IMR-90 (cell line): ENCODE results near the gene ST3GAL4. TPM values are rescaled to one million over a fixed set of nuclear protein-coding genes. Genes with fewer than 3 reads are reported as not detected.

ENCODE experiments used
- ATAC-seq: fragments of 200-7000 bp; cut with Tn5 transposase; 2 replicates; pipeline ENCODE4 v1.9.1; 2020; ENCODE audit warnings: low read depth, mild to moderate bottlenecking, moderate library complexity
- BruUV-seq: library from RNA; stranded (reverse); fragments of 400-500 nt; replicated peaks from 2 replicates; lab custom pipeline; 2021; lab: Mats Ljungman, UMichigan
- CTCF ChIA-PET: fragments of 300-600 bp; formaldehyde crosslinking; extraction: SDS; loops from one replicate; lab custom pipeline; 2021; ENCODE audit warnings: antibody characterized with exemption; lab: Yijun Ruan, JAX
- POLR2A ChIA-PET: fragments of 300-600 bp; sonication (Branson Sonifier 250); formaldehyde crosslinking; loops from one replicate; lab custom pipeline; 2022; ENCODE audit warnings: antibody characterized with exemption; ENCODE audit not compliant: unreplicated experiment; lab: Charles Lee
- DNase-seq: peaks from one replicate; pipeline ENCODE4 v3.0.0; 2013
- H2AFZ ChIP-seq: replicated peaks from 2 replicates; pipeline ENCODE3; 2013; ENCODE audit warnings: low read length, mild to moderate bottlenecking; ENCODE audit not compliant: poor library complexity
- H2AK5ac ChIP-seq: 2 replicates; pipeline ENCODE4 v1.6.1; 2013; ENCODE audit warnings: low read depth, low read length, inconsistent platforms
- H2AK9ac ChIP-seq: replicated peaks from 2 replicates; pipeline ENCODE3; 2013; ENCODE audit warnings: mild to moderate bottlenecking, low read depth, low read length, moderate library complexity; ENCODE audit not compliant: poor library complexity
- H2BK120ac ChIP-seq: 2 replicates; pipeline ENCODE4 v1.6.1; 2013; ENCODE audit warnings: low read depth, low read length, inconsistent platforms
- H2BK15ac ChIP-seq: 3 replicates; pipeline ENCODE4 v1.6.1; 2013; ENCODE audit warnings: low read depth, low read length, inconsistent platforms
- H2BK20ac ChIP-seq: 2 replicates; pipeline ENCODE4 v1.6.1; 2013; ENCODE audit warnings: low read depth, mild to moderate bottlenecking, inconsistent platforms, low read length, moderate library complexity
- H2BK5ac ChIP-seq: 2 replicates; pipeline ENCODE4 v1.6.1; 2013; ENCODE audit warnings: mild to moderate bottlenecking, low read depth, low read length, inconsistent platforms; ENCODE audit not compliant: poor library complexity, severe bottlenecking
- H3K14ac ChIP-seq: replicated peaks from 2 replicates; pipeline ENCODE4 v1.6.1; 2013; ENCODE audit warnings: low read depth, low read length, inconsistent platforms
- H3K18ac ChIP-seq: 2 replicates; pipeline ENCODE4 v1.6.1; 2013; ENCODE audit warnings: low read depth, low read length, control low read depth
- H3K23ac ChIP-seq: 2 replicates; pipeline ENCODE4 v1.6.1; 2013; ENCODE audit warnings: low read depth, low read length, inconsistent platforms
- H3K27ac ChIP-seq: 2 replicates; pipeline ENCODE4 v1.5.1; 2013; ENCODE audit warnings: mild to moderate bottlenecking, control low read depth, low read length; ENCODE audit not compliant: insufficient read depth
- H3K27me3 ChIP-seq: 2 replicates; pipeline ENCODE4 v1.6.1; 2013; ENCODE audit warnings: low read length; ENCODE audit not compliant: control insufficient read depth, insufficient read depth
- H3K36me3 ChIP-seq: 2 replicates; pipeline ENCODE4 v1.6.1; 2013; ENCODE audit warnings: low read length, mixed read lengths; ENCODE audit not compliant: control insufficient read depth, insufficient read depth
- H3K4ac ChIP-seq: 2 replicates; pipeline ENCODE4 v1.6.1; 2013; ENCODE audit warnings: low read depth, low read length, inconsistent platforms
- H3K4me1 ChIP-seq: 2 replicates; pipeline ENCODE4 v1.6.1; 2013; ENCODE audit warnings: low read length, mixed read lengths; ENCODE audit not compliant: control insufficient read depth, insufficient read depth
- H3K4me2 ChIP-seq: 2 replicates; pipeline ENCODE4 v1.6.1; 2013; ENCODE audit warnings: low read depth, mild to moderate bottlenecking, control low read depth, low read length, moderate library complexity
- H3K4me3 ChIP-seq: 2 replicates; pipeline ENCODE4 v1.5.1; 2013; ENCODE audit warnings: low read depth, mild to moderate bottlenecking, control low read depth, low read length, moderate library complexity; ENCODE audit not compliant: insufficient read depth
- H3K56ac ChIP-seq: 2 replicates; pipeline ENCODE4 v1.6.1; 2013; ENCODE audit warnings: low read length, inconsistent platforms; ENCODE audit not compliant: insufficient read depth; ENCODE audit errors: extremely low read depth
- H3K79me1 ChIP-seq, 2 experiments: 2 replicates each; pipeline ENCODE4 v1.6.1; 2013; ENCODE audit warnings: low read length in 2 of 2, inconsistent platforms in 1 of 2, low read depth in 1 of 2
- H3K9ac ChIP-seq: 2 replicates; pipeline ENCODE4 v1.6.1; 2013; ENCODE audit warnings: low read depth, low read length, control low read depth
- H3K9me1 ChIP-seq: 2 replicates; pipeline ENCODE4 v1.6.1; 2013; ENCODE audit warnings: low read length, inconsistent platforms; ENCODE audit not compliant: insufficient read depth
- H3K9me3 ChIP-seq: 2 replicates; pipeline ENCODE4 v1.6.1; 2013; ENCODE audit warnings: low read length; ENCODE audit not compliant: control insufficient read depth, insufficient read depth
- H4K20me1 ChIP-seq: 2 replicates; pipeline ENCODE4 v1.6.1; 2013; ENCODE audit warnings: low read length, inconsistent platforms; ENCODE audit not compliant: insufficient read depth
- H4K5ac ChIP-seq: 2 replicates; pipeline ENCODE4 v1.6.1; 2013; ENCODE audit warnings: mild to moderate bottlenecking, low read depth, low read length, control low read depth
- H4K8ac ChIP-seq, 2 experiments: 2 replicates each; pipeline ENCODE4 v1.6.1; 2013; ENCODE audit warnings: low read depth in 2 of 2, low read length in 2 of 2, control low read depth in 1 of 2, inconsistent platforms in 1 of 2
- H4K91ac ChIP-seq: 2 replicates; pipeline ENCODE4 v1.6.1; 2013; ENCODE audit warnings: low read depth, low read length, inconsistent platforms; ENCODE audit not compliant: insufficient read depth
- BHLHE40 ChIP-seq: fragments of 150-350 bp; IDR thresholded peaks from 2 replicates; pipeline ENCODE4 v1.6.1; 2016; ENCODE audit warnings: mild to moderate bottlenecking, low read depth, low read length
- CEBPB ChIP-seq: IDR thresholded peaks from 2 replicates; pipeline ENCODE4 v1.6.1; 2012; ENCODE audit warnings: low read depth, low read length, improper control_type of control experiment
- CHD1 ChIP-seq: IDR thresholded peaks from 2 replicates; pipeline ENCODE4 v1.6.1; 2012; ENCODE audit warnings: low read depth, low read length, improper control_type of control experiment
- CTCF ChIP-seq: conservative IDR thresholded peaks from 2 replicates; pipeline ENCODE4 v1.5.1; 2012; ENCODE audit warnings: mild to moderate bottlenecking, low read depth, low read length, improper control_type of control experiment
- FOS ChIP-seq: fragments of 150-350 bp; IDR thresholded peaks from 2 replicates; pipeline ENCODE4 v1.6.1; 2016; ENCODE audit warnings: low read depth, low read length
- MAFK ChIP-seq: IDR thresholded peaks from 2 replicates; pipeline ENCODE4 v1.6.1; 2012; ENCODE audit warnings: low read depth, low read length, improper control_type of control experiment
- MAZ ChIP-seq: IDR thresholded peaks from 2 replicates; pipeline ENCODE4 v1.6.1; 2012; ENCODE audit warnings: low read depth, mild to moderate bottlenecking, low read length, improper control_type of control experiment, moderate library complexity, borderline replicate concordance
- MXI1 ChIP-seq: IDR thresholded peaks from 2 replicates; pipeline ENCODE4 v1.6.1; 2012; ENCODE audit warnings: low read depth, mild to moderate bottlenecking, low read length, moderate library complexity, borderline replicate concordance
- POLR2A ChIP-seq: IDR thresholded peaks from 2 replicates; pipeline ENCODE4 v1.6.1; 2012; ENCODE audit warnings: mild to moderate bottlenecking, low read depth, low read length
- SMC3 ChIP-seq: fragments of 150-350 bp; IDR thresholded peaks from 2 replicates; pipeline ENCODE4 v1.6.1; 2016; ENCODE audit warnings: low read depth, mild to moderate bottlenecking, antibody characterized with exemption, low read length, moderate library complexity
- USF2 ChIP-seq: fragments of 150-350 bp; IDR thresholded peaks from 2 replicates; pipeline ENCODE4 v1.6.1; 2017; ENCODE audit warnings: mild to moderate bottlenecking, antibody characterized with exemption, low read length, low read depth
- WGBS, 2 experiments: methylation state at CpG; one replicate each; pipeline versions ENCODE4 v1.1.5 to v1.1.7; 2013; ENCODE audit warnings: missing lambda C conversion rate in 2 of 2; ENCODE audit not compliant: insufficient read length in 1 of 2; ENCODE audit errors: extremely low coverage in 2 of 2; 5-methylcytosine and 5-hydroxymethylcytosine counted together
- dilution Hi-C: fragments of 300-500 bp; cut with HindIII; formaldehyde crosslinking; loops from one replicate; pipeline ENCODE4 v1.14.3; 2018; ENCODE audit warnings: low sequenced_read_pairs; ENCODE audit not compliant: unreplicated experiment
- in situ Hi-C: fragments of 300-500 bp; cut with MboI; formaldehyde crosslinking; loops from 3 replicates; pipeline ENCODE4 v1.14.3; 2019; ENCODE audit warnings: low sequenced_read_pairs, inconsistent platforms, mixed read lengths
- intact Hi-C: fragments of 100-400 bp; cut with micrococcal nuclease; formaldehyde crosslinking; loops from 2 replicates; pipeline ENCODE4 v1.10.0; 2022
- polyA plus RNA-seq, 3 experiments: library from polyadenylated mRNA; depleted of rRNA; stranded (reverse); fragments of >200 nt; gene quantifications; 2 replicates each; pipeline ENCODE4 v1.2.3, GENCODE V29; 2012; ENCODE audit warnings: low replicate concordance in 1 of 3
- total RNA-seq: library from RNA; depleted of rRNA; stranded (reverse); fragments of >200 nt; gene quantifications from 2 replicates; pipeline ENCODE4 v1.2.3, GENCODE V29; 2012

ST3GAL4 gene
- total and polyA plus RNA-seq, 2 of the 4 experiments (the other 2 are of a cell fraction), result 17.0 to 19.7 TPM

GRCh38 chr11:126328444-126328843, 27.0 kb upstream of the ST3GAL4 start:
- no peaks in the 10 kb centered on the region for H3K36me3 ChIP-seq
- POLR2A ChIA-PET, result no interaction called here
- no peak overlapping the region for H3K4ac ChIP-seq
- peaks cover 0 to 6% of the 10 kb centered on the region in 2 experiments; a peak in 1 of 4 replicates for H3K79me1 ChIP-seq
- H3K14ac ChIP-seq, result no peak overlapping the region
- ATAC-seq (no peak), DNase-seq (no peak)
- H2BK20ac ChIP-seq, result no peak overlapping the region
- H3K56ac ChIP-seq, result no peak overlapping the region
- CTCF ChIA-PET, result no interaction called here
- H3K9ac ChIP-seq, result no peak overlapping the region
- dilution Hi-C loops (no loop called here), in situ Hi-C loops (no loop called here), intact Hi-C loops (no loop called here)
- H2BK120ac ChIP-seq, result no peak overlapping the region
- no peak overlapping the region for H2BK5ac ChIP-seq
- no peak overlapping the region for H3K4me2 ChIP-seq
- no peak overlapping the region for H3K18ac ChIP-seq
- no peak overlapping the region for H4K5ac ChIP-seq
- TF ChIP-seq FOS (no peak), CHD1 (no peak), MAZ (no peak), POLR2A (no peak), BHLHE40 (no peak), CEBPB (no peak), MXI1 (no peak), MAFK (no peak), SMC3 (no peak), USF2 (no peak), CTCF (no peak)
- 0 out of 2 replicates have a peak, but pooled peaks cover 11% of the 10 kb centered on the region for H3K9me1 ChIP-seq
- H2BK15ac ChIP-seq, result no peak overlapping the region
- BruUV-seq, result no TSS peak
- no peak overlapping the region for H3K4me3 ChIP-seq
- 100% methylated on average over 1 of the region's 12 CpGs; no CpG with 5 or more reads in 1 of the 2 experiments for WGBS, 2 experiments
- no peak overlapping the region for H2AFZ ChIP-seq
- no peak overlapping the region for H4K8ac ChIP-seq
- no peaks in the 10 kb centered on the region for H3K27me3 ChIP-seq
- no peaks in the 10 kb centered on the region for H4K20me1 ChIP-seq
- no peak overlapping the region for H3K23ac ChIP-seq
- H4K91ac ChIP-seq, result no peak overlapping the region
- no peak overlapping the region for H2AK5ac ChIP-seq
- no peaks in the 10 kb centered on the region for H3K9me3 ChIP-seq
- H2AK9ac ChIP-seq, result no peak overlapping the region
- H3K27ac ChIP-seq, result no peak overlapping the region
- H3K4me1 ChIP-seq, result peaks cover 8% of the 10 kb centered on the region
